GM04503 (cell line): ENCODE measurements around the gene OBSCN.

ENCODE experiments used
- DNase-seq: peaks from one replicate; pipeline ENCODE4 v3.0.0-alpha.2; 2012; ENCODE audit warnings: low read depth

OBSCN gene

DNA sequence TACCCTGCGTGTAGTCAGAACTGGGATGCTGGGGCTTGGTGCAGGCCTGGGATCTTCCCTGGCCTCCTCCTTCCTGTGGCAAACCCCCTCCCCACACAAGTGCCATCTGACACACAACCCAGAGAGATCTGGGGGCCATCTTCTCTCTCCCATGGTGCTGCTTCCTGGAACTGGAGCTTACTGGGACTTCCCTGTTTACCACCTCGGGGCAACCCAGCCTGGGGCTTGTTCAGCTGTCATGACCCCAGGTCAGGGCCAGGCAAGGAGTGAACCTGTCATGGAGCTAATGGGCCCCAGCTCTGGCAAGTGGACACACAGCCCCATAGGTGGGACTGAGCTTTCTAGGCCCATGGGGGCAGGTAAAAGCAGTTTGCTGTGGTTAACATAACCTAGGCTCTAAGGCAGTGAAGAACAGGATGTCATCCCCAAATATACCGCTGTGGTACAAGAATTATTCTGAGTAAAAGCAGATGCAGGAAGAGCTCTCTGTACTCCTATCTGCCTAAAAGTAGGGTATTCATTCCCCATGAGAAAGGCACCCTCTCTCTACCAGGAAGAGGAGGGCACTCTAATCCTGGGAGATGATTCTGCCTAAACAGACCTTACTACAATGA lies 196.4 kb downstream of the OBSCN start:
- DNase-seq: no peak

GRCh38 chr1:228405200-228405978 lies 197.5 kb downstream of the OBSCN start:
- no peak for DNase-seq

- DNase-seq: no peak
Observed at GRCh38 chr1:228405979-228406228, 198.1 kb downstream of the OBSCN start.

DNA sequence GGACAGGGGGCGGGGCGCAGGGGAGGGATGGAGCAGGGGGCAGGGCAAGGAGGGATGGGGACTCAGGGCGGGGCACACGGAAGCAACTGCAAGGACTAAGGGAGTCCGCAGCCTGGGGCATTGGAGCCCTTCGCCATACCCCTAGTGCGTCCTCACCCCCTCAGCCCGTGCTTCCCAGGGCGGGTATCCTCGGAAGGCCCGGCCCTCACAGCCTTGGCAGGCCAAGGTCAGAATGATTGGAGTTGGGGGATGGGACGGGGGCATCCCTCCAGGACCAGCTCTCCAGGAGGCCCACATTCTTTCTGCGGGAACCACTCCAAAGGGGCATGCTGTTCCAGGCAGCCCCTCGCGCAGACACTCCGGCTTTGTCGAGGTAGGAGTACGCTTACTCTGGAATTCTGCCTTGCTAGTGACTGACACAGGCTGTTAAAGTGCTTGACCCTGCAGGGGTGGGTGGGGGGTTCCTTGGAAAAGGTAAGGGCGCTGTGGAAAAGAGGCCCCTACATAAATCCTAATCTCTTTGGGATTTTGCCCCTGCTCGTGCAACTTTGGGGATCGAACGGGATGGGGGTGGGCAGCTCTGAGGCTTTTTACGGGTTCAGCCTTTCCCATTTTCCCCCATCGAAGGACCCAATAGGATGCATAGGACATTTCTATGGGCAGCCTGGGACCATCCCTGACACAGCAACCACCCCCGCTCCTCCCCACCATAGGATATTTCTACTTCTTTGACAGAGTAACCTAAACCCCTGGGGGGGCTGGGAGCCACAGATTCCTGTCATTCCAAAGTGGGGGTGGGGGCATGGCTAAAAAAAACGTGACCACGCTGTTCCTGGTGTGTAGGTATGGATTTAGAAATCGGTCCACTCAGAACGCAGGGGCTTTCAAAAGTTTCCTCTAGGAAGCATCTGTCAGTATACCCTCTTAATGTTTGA lies 199.5 kb downstream of the OBSCN start:
- DNase-seq: no peak

DNA sequence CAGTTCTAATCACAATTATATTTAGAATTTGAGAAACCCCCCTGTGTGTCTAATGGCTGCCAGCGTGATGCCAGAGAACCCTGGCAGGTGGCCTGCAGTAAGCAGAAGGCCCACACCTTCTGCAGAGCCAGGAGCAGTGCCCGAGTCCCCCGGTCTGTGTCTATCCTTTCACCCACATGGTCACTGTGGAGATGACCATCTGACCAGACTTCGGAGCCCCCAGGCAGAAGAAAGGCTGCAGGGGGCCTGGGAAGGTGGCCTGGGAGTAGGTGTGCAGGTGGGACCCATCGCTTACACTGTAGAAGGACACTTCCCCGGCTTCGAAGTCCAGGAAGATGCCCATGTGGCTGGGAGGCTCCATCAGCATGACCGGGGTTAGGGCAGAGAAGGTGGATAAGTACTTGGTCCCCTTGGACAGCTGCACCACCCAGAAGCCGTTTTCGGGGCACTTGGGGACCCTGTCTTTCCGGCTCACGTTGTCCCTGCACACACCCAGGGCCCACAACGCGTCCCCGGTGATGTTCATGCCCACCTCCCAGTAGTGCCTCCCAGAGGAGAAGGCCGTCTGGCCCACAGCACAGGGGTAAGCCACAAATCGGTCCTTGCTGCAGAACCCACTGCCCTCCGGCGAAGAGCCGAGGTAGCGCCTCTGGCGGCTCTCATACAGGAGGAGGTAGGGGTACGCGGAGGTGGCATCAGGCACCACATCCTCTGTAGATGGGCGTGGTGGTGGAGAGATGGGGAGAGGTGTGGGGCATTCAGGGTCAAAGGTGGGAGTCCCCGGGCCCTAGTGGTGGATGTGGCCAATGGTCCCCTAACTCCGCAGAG lies 200.4 kb downstream of the OBSCN start:
- no peak for DNase-seq

DNA sequence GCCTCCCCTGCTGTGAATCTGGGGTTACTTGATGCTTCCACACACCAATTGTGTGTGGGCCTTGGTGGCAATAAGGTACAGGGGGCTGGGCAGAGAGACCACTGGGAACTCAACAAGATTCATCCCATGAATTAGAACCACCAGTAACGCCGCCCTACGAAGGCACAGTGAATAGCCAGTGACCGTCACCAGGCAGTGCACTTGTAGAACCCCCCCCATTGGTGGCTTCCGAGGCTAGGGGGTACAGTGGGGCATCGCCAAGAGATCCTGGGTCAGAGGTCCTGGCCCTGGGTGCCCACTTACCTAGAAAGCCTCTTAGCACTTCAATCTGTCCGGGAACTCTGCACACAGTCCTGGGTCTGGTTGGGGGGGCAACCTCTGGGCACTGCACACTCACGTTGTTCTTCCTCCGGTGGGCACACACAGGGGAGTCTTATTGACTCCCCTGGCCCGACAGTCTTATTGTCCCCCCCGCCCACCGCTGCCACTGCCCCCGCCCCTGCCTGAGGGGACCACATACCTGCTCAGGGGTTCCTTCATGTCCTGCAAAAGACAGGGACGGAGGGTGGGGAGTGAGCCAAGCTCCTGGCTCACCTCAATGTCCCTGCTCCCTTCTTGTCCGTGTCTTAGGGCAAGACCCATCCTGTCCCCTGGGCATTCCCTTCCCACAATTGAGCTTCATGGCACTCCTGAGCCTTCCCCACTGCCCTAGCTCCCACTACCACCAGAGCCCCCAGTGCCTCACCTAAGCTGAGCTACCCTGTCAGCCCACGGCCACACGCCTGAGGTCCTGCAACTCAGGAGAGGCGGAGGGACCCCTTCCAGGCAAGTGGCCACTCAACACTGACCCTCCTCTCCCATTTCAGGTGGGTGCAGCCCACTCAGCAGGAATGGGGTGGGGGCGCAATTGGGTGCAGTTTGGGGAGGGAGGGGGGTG lies 201.3 kb downstream of the OBSCN start:
- no peak for DNase-seq

DNA sequence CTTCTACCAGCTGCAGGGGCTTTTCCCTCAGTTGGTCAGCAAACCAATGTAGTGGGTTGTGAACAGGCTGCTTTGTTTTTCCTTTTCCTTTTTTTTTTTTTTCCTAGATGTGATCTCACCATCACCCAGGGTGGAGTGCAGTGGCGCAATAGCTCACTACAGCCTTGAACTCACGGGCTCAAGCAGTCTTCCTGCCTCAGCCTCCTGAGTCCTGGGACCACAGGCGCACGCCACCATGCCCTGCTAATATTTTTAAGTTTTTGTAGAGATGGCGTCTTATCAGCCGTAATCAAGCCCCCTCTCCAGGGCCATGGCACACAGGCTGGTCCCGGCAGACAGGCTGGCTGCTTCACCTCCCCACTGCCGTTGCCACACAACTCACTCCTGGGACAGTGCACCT lies 202.2 kb downstream of the OBSCN start:
- no peak for DNase-seq

DNA sequence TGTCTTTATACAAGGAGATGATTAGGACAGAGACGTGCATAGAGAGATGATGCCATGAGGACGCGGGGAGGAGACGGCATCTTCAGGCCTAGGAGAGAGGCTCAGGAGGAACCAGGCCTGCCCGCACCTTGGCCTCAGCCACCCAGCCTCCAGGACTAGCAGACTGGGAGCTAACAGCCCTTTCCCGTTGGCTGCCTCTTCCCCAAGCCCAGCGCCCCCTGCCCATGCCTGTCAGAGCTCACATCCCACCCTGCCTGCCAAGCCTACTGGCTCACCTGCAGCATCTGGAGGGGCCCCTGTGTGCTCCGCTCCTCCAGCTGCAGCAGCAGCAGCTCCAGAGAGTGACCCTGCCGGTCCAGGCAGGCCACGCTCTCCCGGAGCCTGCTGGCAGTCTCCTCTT lies 202.8 kb downstream of the OBSCN start:
- no peak for DNase-seq

GRCh38 chr1:228411121-228411520 lies 203.3 kb downstream of the OBSCN start:
- DNase-seq: no peak

- no peak for DNase-seq
Observed at GRCh38 chr1:228411548-228412430, 203.9 kb downstream of the OBSCN start.

DNA sequence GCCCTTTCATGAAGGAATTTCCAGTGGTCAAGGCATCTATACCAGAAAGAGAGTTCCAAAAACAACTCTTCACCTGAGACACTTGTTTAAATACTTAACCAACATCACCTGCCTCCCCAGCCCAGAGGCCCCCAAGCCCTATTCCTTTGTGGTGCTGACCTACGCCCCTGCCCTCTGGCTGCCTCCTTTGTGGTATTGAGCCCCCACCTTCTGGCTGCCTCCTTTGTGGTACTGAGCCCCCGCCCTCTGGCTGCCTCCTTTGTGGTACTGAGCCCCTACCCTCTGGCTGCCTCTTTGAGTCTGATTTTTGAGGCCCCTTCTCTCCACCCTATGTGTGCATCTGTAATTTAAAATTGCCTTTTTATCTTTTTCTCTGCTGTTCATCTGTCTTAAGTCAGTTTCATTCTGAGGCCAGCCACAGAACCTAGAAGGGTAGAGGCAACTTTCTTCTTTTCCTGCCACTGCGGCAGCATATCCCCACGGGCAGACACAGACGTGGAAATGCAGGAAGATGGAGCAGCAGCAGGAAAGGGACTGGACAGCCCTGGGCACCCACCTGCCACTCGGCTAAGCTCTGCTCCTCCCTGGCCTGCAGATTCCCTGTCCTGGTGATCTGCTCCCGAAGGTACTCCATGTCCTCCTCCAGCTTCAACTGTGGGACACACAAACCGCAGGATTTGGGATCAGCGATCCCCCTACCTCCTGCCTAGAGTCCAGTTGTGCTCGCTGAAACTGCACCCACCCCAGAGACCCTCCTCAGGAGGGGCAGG lies 205.6 kb downstream of the OBSCN start:
- DNase-seq: no peak

- DNase-seq: no peak
Observed at GRCh38 chr1:228414511-228415211, 206.8 kb downstream of the OBSCN start.

DNA sequence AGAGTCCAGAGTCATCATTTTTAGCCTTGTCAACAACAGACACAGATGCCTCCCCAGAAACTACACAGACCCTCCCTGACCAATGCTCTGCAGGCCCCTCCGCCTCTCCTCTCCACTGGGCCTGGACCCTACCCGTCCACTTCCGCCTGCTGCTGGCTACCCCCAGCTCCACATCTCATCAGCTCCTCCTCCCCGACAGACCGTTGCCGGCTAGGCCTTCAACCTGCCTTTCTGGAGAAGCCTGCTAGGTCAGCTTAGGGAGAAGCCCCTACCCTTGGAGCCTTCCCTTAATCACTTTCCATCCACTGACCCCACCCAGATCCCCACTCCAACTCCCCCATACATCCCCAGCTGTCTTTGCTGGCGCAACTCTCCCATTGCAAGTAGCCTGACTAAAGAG lies 207.4 kb downstream of the OBSCN start:
- DNase-seq: no peak

- DNase-seq: no peak
Observed at GRCh38 chr1:228415853-228416216, 208.0 kb downstream of the OBSCN start.

GRCh38 chr1:228416217-228416933 lies 208.5 kb downstream of the OBSCN start, which contains the start of gene TRIM17:
Gene TRIM17, minus strand, starts transcription at chr1:228416861. Its CDS starts 1,789 bp downstream, at chr1:228415072.
- no peak for DNase-seq

GRCh38 chr1:228417061-228417460 lies 209.2 kb downstream of the OBSCN start:
- no peak for DNase-seq

DNA sequence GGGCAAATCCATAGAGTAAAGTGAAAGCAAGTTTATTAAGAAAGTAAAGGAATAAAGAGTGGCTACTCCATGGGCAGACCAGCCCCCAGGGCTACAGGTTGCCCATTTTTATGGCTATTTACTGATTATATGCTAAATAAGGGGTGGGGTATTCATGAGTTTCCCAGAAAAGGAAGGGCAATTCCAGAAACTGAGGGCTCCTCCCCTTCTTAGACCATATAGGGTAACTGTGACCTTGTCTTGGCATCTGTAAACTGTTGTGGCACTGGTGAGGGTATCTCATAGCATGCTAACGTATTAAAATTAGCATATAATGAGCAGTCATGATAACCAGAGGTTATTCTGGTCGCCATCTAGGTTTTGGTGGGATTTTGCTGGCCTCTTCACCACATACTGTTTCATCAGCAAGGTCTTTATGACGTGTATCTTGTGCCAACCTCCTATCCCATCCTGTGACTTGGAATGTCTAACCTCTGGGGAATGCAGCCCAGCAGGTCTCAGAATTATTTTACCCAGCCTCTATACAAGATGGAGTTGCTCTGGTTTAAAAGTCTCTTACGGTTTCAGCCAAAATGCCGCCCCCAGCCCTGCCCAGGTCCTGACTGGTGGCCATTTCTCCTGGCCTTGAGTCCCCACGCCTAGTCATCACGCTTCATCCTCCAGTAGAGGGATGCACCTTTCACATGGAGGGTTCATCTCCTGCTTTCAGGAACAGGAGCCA lies 209.8 kb downstream of the OBSCN start:
- DNase-seq: no peak
